PC-3 (cell line): ENCODE results near the gene CHAF1A. TPM values are rescaled to one million over a fixed set of nuclear protein-coding genes. Genes with fewer than 3 reads are reported as not detected.

ENCODE experiments used
- ATAC-seq: fragments of 200-7000 bp; cut with Tn5 transposase; 2 replicates; pipeline ENCODE4 v1.9.1; 2020; ENCODE audit warnings: mild to moderate bottlenecking, moderate library complexity
- BruUV-seq: library from RNA; stranded (reverse); fragments of 400-500 nt; replicated peaks from 2 replicates; lab custom pipeline; 2021; lab: Mats Ljungman, UMichigan
- CTCF ChIA-PET: fragments of 300-600 bp; sonication (Branson Sonifier 250); formaldehyde crosslinking; loops from one replicate; lab custom pipeline; 2022; ENCODE audit warnings: antibody characterized with exemption; lab: Charles Lee
- POLR2A ChIA-PET: fragments of 300-600 bp; sonication (Branson Sonifier 250); formaldehyde crosslinking; loops from one replicate; lab custom pipeline; 2022; ENCODE audit warnings: antibody characterized with exemption; ENCODE audit not compliant: unreplicated experiment; lab: Charles Lee
- DNase-seq: peaks from one replicate; pipeline ENCODE4 v3.0.0-alpha.2; 2015
- H2AFZ ChIP-seq: fragments of 300-600 bp; sonication (generic); 2 replicates; pipeline ENCODE4 v1.6.0; 2016; ENCODE audit warnings: antibody characterized with exemption, low read length
- H3F3A ChIP-seq: fragments of 300-600 bp; sonication (generic); one replicate; pipeline ENCODE4 v1.6.0; 2017; ENCODE audit warnings: antibody characterized with exemption, low read length, control low read depth, mild to moderate bottlenecking; ENCODE audit not compliant: unreplicated experiment
- H3K27ac ChIP-seq: fragments of 300-600 bp; sonication (generic); 2 replicates; pipeline ENCODE4 v1.5.1; 2016; ENCODE audit warnings: mild to moderate bottlenecking, low read length
- H3K27me3 ChIP-seq: fragments of 300-600 bp; sonication (generic); 2 replicates; pipeline ENCODE4 v1.6.1; 2016; ENCODE audit warnings: low read length, mixed read lengths
- H3K36me3 ChIP-seq: fragments of 300-600 bp; sonication (generic); 2 replicates; pipeline ENCODE4 v1.6.1; 2016; ENCODE audit warnings: low read depth, mixed run types, low read length, mixed read lengths
- H3K4me1 ChIP-seq: fragments of 300-600 bp; sonication (generic); 2 replicates; pipeline ENCODE4 v1.5.1; 2016; ENCODE audit warnings: low read length; ENCODE audit not compliant: insufficient read depth
- H3K4me2 ChIP-seq: fragments of 300-600 bp; sonication (generic); 2 replicates; pipeline ENCODE4 v1.6.0; 2016; ENCODE audit warnings: low read length
- H3K4me3 ChIP-seq: fragments of 300-600 bp; sonication (generic); 2 replicates; pipeline ENCODE4 v1.5.1; 2016; ENCODE audit warnings: mild to moderate bottlenecking, low read length, mixed read lengths
- H3K79me2 ChIP-seq: fragments of 300-600 bp; sonication (generic); 2 replicates; pipeline ENCODE4 v1.6.1; 2017; ENCODE audit warnings: low read length, mixed read lengths
- H3K9ac ChIP-seq: fragments of 300-600 bp; sonication (generic); 2 replicates; pipeline ENCODE4 v1.6.0; 2016; ENCODE audit warnings: mild to moderate bottlenecking, low read length
- H3K9me2 ChIP-seq: fragments of 300-600 bp; sonication (generic); replicated peaks from 2 replicates; pipeline ENCODE4 v1.6.1; 2016; ENCODE audit warnings: mixed run types, low read length, mixed read lengths
- H3K9me3 ChIP-seq: fragments of 300-600 bp; sonication (generic); 2 replicates; pipeline ENCODE4 v1.6.1; 2016; ENCODE audit warnings: low read length, mixed read lengths
- H4K20me1 ChIP-seq: fragments of 300-600 bp; sonication (generic); 2 replicates; pipeline ENCODE4 v1.6.1; 2016; ENCODE audit warnings: low read length, mixed read lengths
- EZH2 ChIP-seq: fragments of 300-600 bp; sonication (generic); IDR thresholded peaks from one replicate; pipeline ENCODE4 v1.6.1; 2017; ENCODE audit warnings: antibody characterized with exemption, mild to moderate bottlenecking, low read length; ENCODE audit not compliant: unreplicated experiment
- EZH2phosphoT487 ChIP-seq: fragments of 300-600 bp; sonication (generic); IDR thresholded peaks from 2 replicates; pipeline ENCODE4 v1.6.1; 2018; ENCODE audit warnings: mild to moderate bottlenecking, antibody characterized with exemption, low read length, borderline replicate concordance
- intact Hi-C: fragments of 100-400 bp; cut with micrococcal nuclease; formaldehyde crosslinking; loops from 2 replicates; pipeline ENCODE4 v1.9.0; 2023
- total RNA-seq: library from RNA; depleted of rRNA; stranded (reverse); fragments of >200 nt; gene quantifications from 2 replicates; pipeline ENCODE4 v1.2.3, GENCODE V29; 2014
- TF ChIP-seq, protein P1 (sequence below): fragments of 300-600 bp; sonication (generic); conservative IDR thresholded peaks from 2 replicates; pipeline ENCODE4 v1.5.1; 2017; ENCODE audit warnings: antibody characterized with exemption, low read depth, mild to moderate bottlenecking, low read length

The CHAF1A gene
- total RNA-seq, 1 experiment from 2014 or later: 48.9 TPM

DNA sequence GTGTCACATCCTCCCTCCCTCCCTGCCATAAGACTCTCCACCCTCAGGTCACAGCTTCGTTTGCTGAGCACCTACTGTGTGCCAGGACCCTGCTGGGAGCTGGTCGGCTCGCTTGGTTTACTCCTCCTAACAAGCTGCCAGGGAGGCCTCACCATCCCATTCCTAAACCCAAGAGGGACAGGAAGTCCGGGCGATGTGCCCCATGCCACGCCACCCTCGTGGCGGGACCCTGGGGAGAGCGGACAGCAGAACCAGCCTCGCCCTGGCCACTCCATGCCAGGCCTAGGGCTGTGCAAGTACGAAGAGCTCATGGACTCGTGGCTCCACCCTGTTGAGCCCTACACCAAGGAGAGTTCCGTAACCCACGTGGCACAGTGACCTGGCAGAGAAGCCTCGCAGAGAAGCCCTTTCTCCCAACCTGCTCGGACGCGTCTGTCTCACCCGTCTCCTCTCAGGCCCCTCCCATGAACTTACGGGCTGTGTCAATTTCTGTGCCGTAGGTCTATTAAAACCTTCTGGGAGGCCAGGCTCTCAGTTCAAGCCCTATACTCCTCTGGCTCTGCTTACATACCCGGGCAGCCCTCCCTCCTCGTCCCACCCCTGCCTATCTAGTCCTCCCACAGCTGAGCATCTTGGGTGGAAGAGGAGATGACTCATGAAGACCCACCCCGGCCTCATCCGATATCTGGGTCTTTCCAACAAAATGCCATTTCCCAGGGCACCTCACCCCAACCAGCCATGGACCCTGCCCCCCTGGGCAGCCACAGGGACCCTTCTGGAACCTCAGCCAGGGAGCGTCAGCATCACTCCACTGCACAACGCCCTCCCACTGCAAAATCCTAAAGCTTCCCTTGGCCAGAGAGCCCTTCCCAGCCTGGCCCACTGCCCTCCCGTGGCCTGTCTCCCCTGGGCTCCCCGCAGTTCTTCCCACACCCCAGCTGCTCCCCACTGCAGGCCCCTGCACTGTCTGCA lies 52.6 kb downstream of the CHAF1A start:
- H3K4me3 ChIP-seq: no peak overlapping the region
- intact Hi-C loops: no loop called here
- ATAC-seq (no peak), DNase-seq (no peak)
- no peaks in the 10 kb centered on the region for H3K36me3 ChIP-seq
- H3K9me2 ChIP-seq: no peaks in the 10 kb centered on the region
- BruUV-seq: no TSS peak
- H3K27me3 ChIP-seq: no peaks in the 10 kb centered on the region
- no peaks in the 10 kb centered on the region; the same call in 1 of the 2 replicates for H3K4me1 ChIP-seq
- no peaks in the 10 kb centered on the region for H3F3A ChIP-seq
- no peaks in the 10 kb centered on the region for H4K20me1 ChIP-seq
- no peak overlapping the region for H3K27ac ChIP-seq
- peaks cover 17% of the 10 kb centered on the region for H3K79me2 ChIP-seq
- H3K9me3 ChIP-seq: no peaks in the 10 kb centered on the region
- ChIA-PET CTCF (no interaction called here), POLR2A (no interaction called here)
- H2AFZ ChIP-seq: no peak overlapping the region
- H3K9ac ChIP-seq: no peak overlapping the region
- TF ChIP-seq EZH2 (no peak), EZH2phosphoT487 (no peak)
- TF ChIP-seq, protein P1, sequence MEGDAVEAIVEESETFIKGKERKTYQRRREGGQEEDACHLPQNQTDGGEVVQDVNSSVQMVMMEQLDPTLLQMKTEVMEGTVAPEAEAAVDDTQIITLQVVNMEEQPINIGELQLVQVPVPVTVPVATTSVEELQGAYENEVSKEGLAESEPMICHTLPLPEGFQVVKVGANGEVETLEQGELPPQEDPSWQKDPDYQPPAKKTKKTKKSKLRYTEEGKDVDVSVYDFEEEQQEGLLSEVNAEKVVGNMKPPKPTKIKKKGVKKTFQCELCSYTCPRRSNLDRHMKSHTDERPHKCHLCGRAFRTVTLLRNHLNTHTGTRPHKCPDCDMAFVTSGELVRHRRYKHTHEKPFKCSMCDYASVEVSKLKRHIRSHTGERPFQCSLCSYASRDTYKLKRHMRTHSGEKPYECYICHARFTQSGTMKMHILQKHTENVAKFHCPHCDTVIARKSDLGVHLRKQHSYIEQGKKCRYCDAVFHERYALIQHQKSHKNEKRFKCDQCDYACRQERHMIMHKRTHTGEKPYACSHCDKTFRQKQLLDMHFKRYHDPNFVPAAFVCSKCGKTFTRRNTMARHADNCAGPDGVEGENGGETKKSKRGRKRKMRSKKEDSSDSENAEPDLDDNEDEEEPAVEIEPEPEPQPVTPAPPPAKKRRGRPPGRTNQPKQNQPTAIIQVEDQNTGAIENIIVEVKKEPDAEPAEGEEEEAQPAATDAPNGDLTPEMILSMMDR: no peak
- H3K4me2 ChIP-seq: peak overlapping the region; percentile 5; the same call in 1 of the 2 replicates

DNA sequence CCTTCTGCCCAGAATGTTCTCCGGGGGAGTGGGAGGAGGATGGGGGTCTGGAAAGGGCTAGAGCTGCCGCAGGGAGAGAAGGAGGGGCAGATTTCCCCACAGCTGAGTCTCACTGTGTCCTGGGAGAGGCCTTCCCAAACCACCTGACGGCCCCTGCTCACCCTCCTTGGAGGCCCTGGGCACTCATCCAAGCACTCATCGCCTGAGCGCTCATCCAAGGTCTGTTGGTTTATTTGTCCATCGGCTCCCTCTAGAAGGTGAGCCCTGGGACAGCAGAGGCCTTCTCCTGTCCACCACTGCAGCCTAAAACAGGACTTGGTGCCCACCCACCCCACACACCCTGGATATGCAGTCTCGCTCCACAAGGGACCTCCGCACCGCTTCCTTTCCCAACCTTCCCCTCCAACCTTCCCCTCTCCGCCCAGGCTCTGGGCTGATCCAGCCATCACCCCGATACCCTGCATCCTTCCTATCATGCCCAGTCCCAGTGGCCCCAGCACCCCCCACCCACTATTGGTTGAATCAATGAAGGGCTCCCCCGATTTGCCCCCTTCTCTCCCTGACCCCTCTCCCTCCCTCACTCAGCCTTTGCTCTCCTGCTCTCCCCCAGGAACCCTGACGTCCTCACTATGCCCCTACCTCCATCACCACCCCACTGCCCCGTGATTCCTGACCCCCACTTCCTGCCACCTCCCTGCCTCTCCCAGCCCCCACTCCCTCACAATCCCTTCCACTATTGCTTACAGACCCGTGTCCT lies 53.5 kb downstream of the CHAF1A start:
- no TSS peak for BruUV-seq
- ChIA-PET POLR2A (interaction anchor here (0.6 to 0.7 kb wide), 3 partner anchors 12 to 80 kb away, joined by 3 to 11 read pairs (median 4); no protein-coding TSS in a partner anchor), CTCF (no interaction called here)
- Histone ChIP-seq H3F3A (no peaks in the 10 kb centered on the region), H3K9me2 (no peaks in the 10 kb centered on the region), H3K79me2 (peaks cover 17% of the 10 kb centered on the region), H3K9ac (peak overlapping the region; percentile 71; the same call in 1 of the 2 replicates), H3K4me3 (peak overlapping the region; percentile 81), H3K27me3 (no peaks in the 10 kb centered on the region), H2AFZ (no peak overlapping the region), H3K4me2 (peak overlapping the region; percentile 88), H3K27ac (no peak overlapping the region), H4K20me1 (no peaks in the 10 kb centered on the region), H3K36me3 (no peaks in the 10 kb centered on the region), H3K4me1 (no peaks in the 10 kb centered on the region; the same call in 1 of the 2 replicates), H3K9me3 (no peaks in the 10 kb centered on the region)
- peak; percentile 41 for DNase-seq
- TF ChIP-seq, protein P1: no peak
- no peak for TF ChIP-seq EZH2
- TF ChIP-seq EZH2phosphoT487: no peak
- intact Hi-C loops: loop anchor here (2.0 kb wide), 1 partner anchor 209 kb away; the partner anchor contains the start of gene YJU2
- ATAC-seq: peak; percentile 15; the same call in 1 of the 2 replicates
